Small intestine (tissue), 7 donors: ENCODE measurements around the gene CCDC71L. TPM values are rescaled to one million over a fixed set of nuclear protein-coding genes. Genes with fewer than 3 reads are reported as not detected.

Source experiments
- DNase-seq, 2 donors: peaks; one replicate each; pipeline versions ENCODE4 v3.0.0 to v3.0.0-alpha.2; 2013
- FAIRE-seq: peaks from 2 replicates; lab custom pipeline; 2012; peaks lifted over from hg19 to GRCh38; lab: Jason Lieb, UNC
- H3K27ac ChIP-seq, 3 donors: one replicate each; pipeline ENCODE4 v1.5.1; 2013; ENCODE audit warnings: low read length in 2 of 3, mild to moderate bottlenecking in 2 of 3, control low read depth in 1 of 3, inconsistent platforms in 1 of 3, low read depth in 1 of 3, moderate library complexity in 1 of 3
- H3K27me3 ChIP-seq, 3 donors: one replicate each; pipeline ENCODE4 v1.6.1; 2013; ENCODE audit warnings: low read length in 3 of 3, inconsistent platforms in 1 of 3; ENCODE audit not compliant: control insufficient read depth in 3 of 3, insufficient read depth in 3 of 3
- H3K36me3 ChIP-seq, 3 donors: one replicate each; pipeline ENCODE4 v1.6.1; 2013; ENCODE audit warnings: low read length in 3 of 3, inconsistent platforms in 1 of 3, low read depth in 1 of 3, mild to moderate bottlenecking in 1 of 3, moderate library complexity in 1 of 3; ENCODE audit not compliant: control insufficient read depth in 3 of 3, insufficient read depth in 2 of 3
- H3K4me1 ChIP-seq, 3 donors: one replicate each; pipeline ENCODE4 v1.6.1; 2013; ENCODE audit warnings: low read length in 2 of 3, inconsistent platforms in 1 of 3, low read depth in 1 of 3, mild to moderate bottlenecking in 1 of 3, moderate library complexity in 1 of 3; ENCODE audit not compliant: control insufficient read depth in 3 of 3, insufficient read depth in 2 of 3
- H3K4me3 ChIP-seq, 3 donors: one replicate each; pipeline ENCODE4 v1.5.1; 2013; ENCODE audit warnings: low read length in 3 of 3, control low read depth in 1 of 3, inconsistent platforms in 1 of 3, low read depth in 1 of 3, mild to moderate bottlenecking in 1 of 3, moderate library complexity in 1 of 3
- H3K9me3 ChIP-seq, 2 donors: one replicate each; pipeline ENCODE4 v1.6.1; 2013; ENCODE audit warnings: low read depth in 1 of 2, low read length in 1 of 2; ENCODE audit not compliant: control insufficient read depth in 2 of 2, insufficient read depth in 1 of 2
- WGBS, 3 donors: extraction: QIAGEN DNeasy Blood & Tissue Kit; methylation state at CpG; one replicate each; pipeline ENCODE4 v1.1.7; 2013; 5-methylcytosine and 5-hydroxymethylcytosine counted together
- polyA plus RNA-seq, 4 donors: library from polyadenylated mRNA; stranded (reverse) in 3 of 4; unstranded in 1 of 4; fragments of 200-250 nt in 3 of 4; fragments of 120-200 nt in 1 of 4; gene quantifications; one replicate each; pipeline versions ENCODE4 v1.2.1 to v1.2.3, GENCODE V29; 2013
- donor health status: healthy with polysubstance abuse.
- donor health status: control.
- donor health status: control.
- donor health status: Bipolar disorder and iron deficiency.
- donor health status: healthy.

Gene CCDC71L
- polyA plus RNA-seq, 4 donors = 5.1 to 15.0 (median 12.2) TPM

DNA sequence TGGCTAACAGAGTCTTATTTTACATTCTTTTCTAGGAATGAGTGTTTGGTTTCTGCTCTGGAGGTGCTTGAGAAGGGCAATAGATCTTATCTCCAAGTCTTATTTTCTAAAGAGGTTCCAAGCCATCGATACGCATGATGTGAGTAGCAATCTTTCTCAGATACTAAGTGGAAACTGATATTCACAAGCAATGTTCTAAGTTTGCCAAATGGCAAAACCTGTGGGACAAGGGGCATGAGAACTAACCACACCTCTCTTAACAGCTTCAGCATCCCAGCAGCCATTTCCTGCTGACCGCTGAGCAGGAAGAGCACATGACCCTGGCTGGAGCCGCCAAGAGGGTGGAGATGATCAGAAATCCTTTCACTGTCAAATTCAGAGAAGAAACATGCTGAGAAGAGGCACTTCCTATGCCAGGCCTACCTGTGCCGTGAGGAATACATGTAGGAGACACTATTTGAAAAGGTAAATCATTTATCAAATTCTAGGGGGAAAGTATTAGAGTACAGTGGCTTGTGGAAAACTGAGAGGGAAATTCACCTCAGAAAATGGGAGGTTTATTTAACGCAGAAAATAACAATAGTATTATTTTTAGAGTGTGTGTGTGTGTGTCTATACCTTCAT is 35.2 kb downstream of the CCDC71L start:
- FAIRE-seq (no peak), DNase-seq (no peak)
- Histone ChIP-seq H3K27me3 (no peaks in the 10 kb centered on the region), H3K36me3 (no peaks in the 10 kb centered on the region), H3K9me3 (peaks cover 0 to 11% of the 10 kb centered on the region in 2 donors), H3K4me3 (no peak overlapping the region), H3K27ac (no peak overlapping the region), H3K4me1 (peaks cover 0 to 35% (median 4%) of the 10 kb centered on the region in 3 donors)
- 70 to 82% (median 73%) methylated on average over 6 of the region's 6 CpGs for WGBS, 3 donors

DNA sequence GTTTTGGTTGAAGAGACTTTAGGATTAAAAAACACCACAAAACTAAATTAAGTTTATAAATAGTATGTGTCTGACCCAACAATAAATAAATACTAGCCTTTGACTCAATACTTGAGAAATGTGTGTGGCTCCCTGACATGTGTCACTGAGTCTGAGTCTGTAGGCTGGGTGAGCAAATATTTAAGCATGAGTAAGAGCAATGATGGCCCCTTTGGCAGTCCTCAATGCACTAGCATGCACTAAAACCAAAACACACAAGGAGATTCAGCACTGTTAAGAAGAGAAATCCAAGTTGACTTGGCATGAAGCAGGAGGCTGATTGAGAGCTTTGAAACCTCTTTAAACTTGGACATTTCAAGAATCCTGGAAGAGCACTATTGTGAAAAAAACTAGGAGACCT is 37.1 kb downstream of the CCDC71L start:
- Histone ChIP-seq H3K4me3 (no peak overlapping the region), H3K27me3 (no peaks in the 10 kb centered on the region), H3K9me3 (peaks cover 0 to 11% of the 10 kb centered on the region in 2 donors), H3K36me3 (no peaks in the 10 kb centered on the region), H3K27ac (no peak overlapping the region), H3K4me1 (peaks cover 0 to 35% (median 4%) of the 10 kb centered on the region in 3 donors)
- no peak for DNase-seq
- no peak for FAIRE-seq

DNA sequence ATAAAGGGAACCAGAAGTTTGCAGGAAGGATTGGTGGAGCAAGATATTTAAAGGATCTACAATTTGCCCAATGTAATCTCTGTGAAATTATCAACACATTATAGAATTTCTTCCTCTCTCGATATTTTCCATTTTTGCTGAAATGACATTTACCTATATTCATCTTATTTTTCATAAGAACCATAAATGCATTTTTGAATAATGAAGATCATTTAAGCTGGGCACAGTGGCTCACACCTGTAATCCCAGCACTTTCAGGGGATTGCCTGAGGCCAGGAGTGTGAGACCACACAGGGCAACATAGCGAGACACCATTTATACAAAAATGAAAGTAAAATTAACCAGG is 37.7 kb downstream of the CCDC71L start:
- Histone ChIP-seq H3K9me3 (peaks cover 0 to 11% of the 10 kb centered on the region in 2 donors), H3K4me3 (no peak overlapping the region), H3K4me1 (peaks cover 0 to 35% (median 4%) of the 10 kb centered on the region in 3 donors), H3K27ac (peak overlapping the region in 1 of 3 donors; percentile 22), H3K27me3 (no peaks in the 10 kb centered on the region), H3K36me3 (no peaks in the 10 kb centered on the region)
- 59 to 77% (median 67%) methylated on average over 2 of the region's 2 CpGs for WGBS, 3 donors
- FAIRE-seq (no peak), DNase-seq (no peak)

DNA sequence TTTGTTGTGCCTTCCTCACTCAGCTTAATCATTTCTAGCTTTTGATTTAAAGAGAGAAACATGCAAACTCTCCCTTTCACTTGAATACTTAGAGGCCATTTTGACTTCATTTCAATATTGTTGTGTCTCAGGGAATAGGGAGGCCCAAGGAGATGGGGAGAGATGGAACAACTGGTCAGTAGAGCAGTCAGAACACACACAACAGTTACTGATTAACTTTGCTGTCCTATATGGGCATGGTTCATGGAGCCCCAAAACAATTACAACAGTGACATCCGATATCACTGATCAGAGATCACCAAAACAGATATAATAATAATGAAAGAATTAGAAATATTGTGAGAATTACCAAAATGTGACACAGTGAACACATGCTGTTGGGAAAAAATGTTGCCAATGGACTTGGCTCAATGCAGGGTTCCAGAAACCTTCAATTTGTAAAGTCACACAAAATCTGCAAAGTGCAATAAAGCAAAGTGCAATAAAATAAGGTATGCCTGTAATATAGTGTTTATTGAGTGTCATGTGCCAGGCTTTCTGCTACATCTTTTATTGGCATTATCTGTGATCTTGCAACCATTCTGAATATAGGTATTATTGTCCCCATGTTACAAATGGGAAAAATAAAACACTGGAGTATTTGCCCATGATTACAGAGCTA is 38.2 kb downstream of the CCDC71L start:
- no peak overlapping the region for H3K4me3 ChIP-seq
- FAIRE-seq (no peak), DNase-seq (peak in 1 of 2 donors; percentile 70)
- peaks cover 0 to 11% of the 10 kb centered on the region in 2 donors for H3K9me3 ChIP-seq
- no peaks in the 10 kb centered on the region for H3K27me3 ChIP-seq
- WGBS, 3 donors = 50 to 65% (median 64%) methylated on average over 1 of the region's 1 CpG
- H3K4me1 ChIP-seq = peaks cover 0 to 35% (median 4%) of the 10 kb centered on the region in 3 donors
- H3K27ac ChIP-seq = peak overlapping the region in 1 of 3 donors; percentile 22
- no peaks in the 10 kb centered on the region for H3K36me3 ChIP-seq

DNA sequence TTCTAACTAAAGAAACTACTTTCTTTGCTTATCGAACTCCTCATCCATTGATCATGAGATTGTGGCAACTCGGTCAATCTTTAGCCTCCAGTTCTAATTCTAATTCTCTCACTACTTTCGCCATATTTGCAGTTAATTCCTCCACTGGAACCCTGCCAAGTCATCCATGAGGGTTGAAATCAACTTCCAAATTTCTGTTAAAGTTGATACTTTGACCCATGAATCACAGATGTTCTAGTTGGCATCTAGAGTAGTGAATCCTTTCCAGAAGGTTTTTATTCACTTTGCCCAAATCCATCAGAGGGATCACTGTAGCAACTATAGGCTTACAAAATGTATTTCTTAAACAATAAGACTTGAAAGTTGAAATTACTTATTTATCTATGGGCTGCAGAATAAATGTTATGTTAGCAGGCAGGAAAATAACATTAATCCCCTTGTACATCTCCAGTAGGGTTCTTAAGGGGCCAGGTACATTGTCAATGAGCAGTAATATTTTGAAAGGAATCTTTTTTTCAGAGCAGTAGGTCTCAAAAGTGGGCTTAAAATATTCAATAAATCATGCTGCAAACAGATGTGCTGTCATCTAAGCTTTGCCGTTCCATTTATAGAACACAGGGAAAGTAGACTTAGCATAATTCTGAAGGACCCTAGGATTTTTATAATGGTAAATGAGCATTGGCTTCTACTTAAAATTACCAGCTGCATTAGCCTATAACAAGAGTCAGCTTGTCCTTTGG is 39.4 kb downstream of the CCDC71L start:
- H3K4me3 ChIP-seq = no peak overlapping the region
- no peaks in the 10 kb centered on the region for H3K27me3 ChIP-seq
- H3K36me3 ChIP-seq = no peaks in the 10 kb centered on the region
- DNase-seq = no peak
- H3K9me3 ChIP-seq = peaks cover 0 to 11% of the 10 kb centered on the region in 2 donors
- no peak for FAIRE-seq
- WGBS, 3 donors = 75 to 93% (median 82%) methylated on average over 4 of the region's 4 CpGs
- peaks cover 0 to 25% (median 4%) of the 10 kb centered on the region in 3 donors for H3K4me1 ChIP-seq
- peak overlapping the region in 1 of 3 donors; percentile 22 for H3K27ac ChIP-seq

DNA sequence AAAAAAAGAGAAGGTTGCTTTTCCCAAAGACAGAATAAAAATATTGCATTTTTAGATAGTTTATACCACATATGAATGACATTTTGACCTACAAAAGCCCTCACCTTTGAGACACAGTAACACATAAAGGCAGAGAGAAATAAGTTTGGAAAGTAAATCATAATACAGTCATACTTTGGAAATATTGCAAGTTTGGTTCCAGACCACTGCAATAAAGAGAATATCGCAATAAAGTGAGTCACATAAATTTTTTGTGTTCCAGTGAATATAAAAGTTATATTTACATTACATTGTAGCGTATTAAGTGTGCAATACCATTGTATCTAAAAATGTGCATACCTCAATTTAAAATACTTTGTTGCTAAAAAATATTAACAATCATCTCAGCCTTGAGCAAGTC is 40.3 kb downstream of the CCDC71L start:
- Histone ChIP-seq H3K27me3 (no peaks in the 10 kb centered on the region), H3K27ac (no peak overlapping the region), H3K36me3 (no peaks in the 10 kb centered on the region), H3K4me3 (no peak overlapping the region), H3K9me3 (peaks cover 0 to 8% of the 10 kb centered on the region in 2 donors), H3K4me1 (peaks cover 0 to 16% (median under 1%) of the 10 kb centered on the region in 3 donors)
- DNase-seq (no peak), FAIRE-seq (no peak)
- WGBS, 3 donors = 94 to 97% (median 95%) methylated on average over 2 of the region's 2 CpGs

DNA sequence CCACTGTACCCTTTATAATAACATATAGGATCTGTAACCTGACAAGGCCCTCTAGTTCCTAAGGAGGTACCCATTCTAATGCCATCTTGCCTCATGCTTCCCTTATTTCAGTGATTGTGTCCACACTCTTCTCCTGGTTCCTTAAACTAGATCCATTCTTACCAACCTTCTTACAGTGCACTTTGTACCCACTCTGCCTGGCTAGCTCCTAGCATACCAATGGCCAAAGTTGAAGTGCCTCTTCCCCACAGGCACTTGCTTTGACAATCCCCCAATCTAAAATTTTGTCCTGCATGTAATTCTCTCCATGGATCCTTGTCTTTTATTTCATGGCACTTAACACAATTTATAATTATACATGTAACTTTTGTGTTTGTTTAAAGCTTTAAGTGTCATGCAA is 40.9 kb downstream of the CCDC71L start:
- Histone ChIP-seq H3K4me1 (peaks cover 0 to 16% (median 0%) of the 10 kb centered on the region in 3 donors), H3K9me3 (peaks cover 0 to 8% of the 10 kb centered on the region in 2 donors), H3K4me3 (no peak overlapping the region), H3K27me3 (no peaks in the 10 kb centered on the region), H3K27ac (no peak overlapping the region), H3K36me3 (no peaks in the 10 kb centered on the region)
- DNase-seq (no peak), FAIRE-seq (no peak)

DNA sequence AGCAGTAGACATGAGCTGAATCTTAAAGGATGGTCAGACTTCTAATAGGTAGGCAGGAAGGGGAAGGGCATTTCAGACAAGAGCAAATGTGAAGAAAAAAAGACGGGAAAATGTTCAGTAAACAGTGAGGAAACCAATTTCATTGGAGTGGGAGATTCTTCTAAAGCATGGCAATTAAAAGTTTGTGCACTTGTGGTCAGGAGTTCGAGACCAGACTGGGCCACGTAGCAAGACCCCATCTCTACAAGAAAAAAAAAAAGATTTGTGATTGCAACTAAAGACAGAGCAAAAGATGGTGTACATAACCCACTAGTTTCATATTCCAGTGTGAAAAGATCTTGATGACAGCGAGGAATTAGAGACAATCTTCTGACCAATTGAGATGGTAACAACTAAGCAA is 41.7 kb downstream of the CCDC71L start:
- H3K4me1 ChIP-seq = peaks cover 0 to 16% (median 0%) of the 10 kb centered on the region in 3 donors
- H3K27ac ChIP-seq = no peak overlapping the region
- no peaks in the 10 kb centered on the region for H3K36me3 ChIP-seq
- no peak for FAIRE-seq
- peaks cover 0 to 8% of the 10 kb centered on the region in 2 donors for H3K9me3 ChIP-seq
- H3K27me3 ChIP-seq = no peaks in the 10 kb centered on the region
- H3K4me3 ChIP-seq = no peak overlapping the region
- no peak for DNase-seq
- 93 to 95% (median 93%) methylated on average over 4 of the region's 4 CpGs for WGBS, 3 donors
